KMS-11 (cell line): ENCODE measurements around the gene CWC25.
A peak's percentile ranks its signal among the peaks of the same experiment; 100 is the strongest.

Experiments
- H2AFZ ChIP-seq: fragments of 200-600 bp; sonication (generic); 2 replicates; pipeline ENCODE4 v1.6.1; 2016; ENCODE audit warnings: antibody characterized with exemption, mixed run types, low read depth
- H3K27ac ChIP-seq: fragments of 200-600 bp; sonication (generic); 2 replicates; pipeline ENCODE4 v1.6.1; 2016; ENCODE audit warnings: mild to moderate bottlenecking, mixed run types
- H3K27me3 ChIP-seq: fragments of 200-600 bp; sonication (generic); 2 replicates; pipeline ENCODE4 v1.6.1; 2017; ENCODE audit warnings: mild to moderate bottlenecking, low read depth, mixed run types, moderate library complexity; ENCODE audit not compliant: insufficient read depth
- H3K36me3 ChIP-seq: fragments of 200-600 bp; sonication (generic); 2 replicates; pipeline ENCODE4 v1.6.1; 2017; ENCODE audit warnings: mild to moderate bottlenecking, mixed run types; ENCODE audit not compliant: insufficient read depth
- H3K4me1 ChIP-seq: fragments of 200-600 bp; sonication (generic); 2 replicates; pipeline ENCODE4 v1.6.1; 2016; ENCODE audit warnings: mild to moderate bottlenecking, low read depth, mixed run types; ENCODE audit not compliant: poor library complexity, severe bottlenecking
- H3K4me2 ChIP-seq: fragments of 200-600 bp; sonication (generic); 2 replicates; pipeline ENCODE4 v1.7.0; 2016; ENCODE audit warnings: mild to moderate bottlenecking, mixed run types
- H3K4me3 ChIP-seq: fragments of 200-600 bp; sonication (generic); IDR thresholded peaks from 2 replicates; pipeline ENCODE4 v1.6.1; 2017; ENCODE audit warnings: low read depth, low read length, mixed read lengths; ENCODE audit not compliant: insufficient read depth
- H3K79me2 ChIP-seq: fragments of 200-600 bp; sonication (generic); 2 replicates; pipeline ENCODE4 v1.6.1; 2016; ENCODE audit warnings: low read depth, mixed run types; ENCODE audit not compliant: insufficient read depth
- H3K9ac ChIP-seq: fragments of 200-600 bp; sonication (generic); 2 replicates; pipeline ENCODE4 v1.6.1; 2016; ENCODE audit warnings: mild to moderate bottlenecking, mixed run types
- H4K20me1 ChIP-seq: fragments of 200-600 bp; sonication (generic); 2 replicates; pipeline ENCODE4 v1.6.1; 2016; ENCODE audit warnings: mild to moderate bottlenecking, mixed run types; ENCODE audit not compliant: insufficient read depth
- CTCF ChIP-seq: fragments of 200-600 bp; sonication (generic); conservative IDR thresholded peaks from 2 replicates; pipeline ENCODE4 v1.6.1; 2017; ENCODE audit warnings: low read depth, mild to moderate bottlenecking, antibody characterized with exemption, low read length, moderate library complexity, mixed read lengths

Gene CWC25

GRCh38 chr17:38868817-38869525 lies 43.9 kb upstream of the CWC25 start:
- Histone ChIP-seq H3K9ac (peak overlapping the region; percentile 62), H3K4me1 (peaks cover 24% of the 10 kb centered on the region), H3K27ac (peak overlapping the region; percentile 74), H3K4me2 (peak overlapping the region; percentile 88), H3K36me3 (no peaks in the 10 kb centered on the region), H3K27me3 (no peaks in the 10 kb centered on the region), H3K79me2 (peaks cover 33% of the 10 kb centered on the region), H2AFZ (peak overlapping the region; percentile 56), H4K20me1 (no peaks in the 10 kb centered on the region), H3K4me3 (no peak overlapping the region)
- TF ChIP-seq CTCF: no peak

- Histone ChIP-seq H3K27me3 (no peaks in the 10 kb centered on the region), H3K4me1 (peaks cover 19% of the 10 kb centered on the region), H3K79me2 (peaks cover 26% of the 10 kb centered on the region), H3K27ac (peak overlapping the region; percentile 74), H3K36me3 (no peaks in the 10 kb centered on the region), H3K4me2 (peak overlapping the region; percentile 88), H4K20me1 (no peaks in the 10 kb centered on the region), H2AFZ (peak overlapping the region; percentile 55), H3K9ac (peak overlapping the region; percentile 35; the same call in 1 of the 2 replicates), H3K4me3 (no peak overlapping the region)
- TF ChIP-seq CTCF: peak; percentile 1; the same call in 1 of the 2 replicates
These were observed 43.1 kb upstream of the CWC25 start for GRCh38 chr17:38867968-38868816.

- peak overlapping the region; percentile 74 for H3K27ac ChIP-seq
- H2AFZ ChIP-seq: peak overlapping the region; percentile 55
These were observed 42.3 kb upstream of the CWC25 start for GRCh38 chr17:38867179-38867967.

More at GRCh38 chr17:38867179-38867967, 42.3 kb upstream of the CWC25 start:
- H3K79me2 ChIP-seq: peaks cover 17% of the 10 kb centered on the region
- H3K36me3 ChIP-seq: no peaks in the 10 kb centered on the region
- no peaks in the 10 kb centered on the region for H4K20me1 ChIP-seq
- H3K27me3 ChIP-seq: no peaks in the 10 kb centered on the region
- no peak overlapping the region for H3K4me3 ChIP-seq
- 0 out of 2 replicates have a peak, but pooled peaks have one; percentile 12 for TF ChIP-seq CTCF
- H3K9ac ChIP-seq: peak overlapping the region; percentile 35; the same call in 1 of the 2 replicates
- H3K4me1 ChIP-seq: peaks cover 11% of the 10 kb centered on the region
- peak overlapping the region; percentile 88 for H3K4me2 ChIP-seq
